Vagina (tissue), 2 donors: ENCODE data around the gene ADCY1.
"Not testable (repeated sequence)": the region's sequence is repeated elsewhere in the genome, so short reads cannot be mapped to it uniquely, and the experiment has no call there.

Source experiments
- CTCF ChIP-seq, 3 experiments: fragments of 450-650 bp in 2 of 3; fragments of 200-600 bp in 1 of 3; sonication (generic) in 1 of 3; IDR thresholded peaks; one replicate each; pipeline ENCODE4 v1.5.1; 2017 to 2019; ENCODE audit warnings: antibody characterized with exemption in 3 of 3, mild to moderate bottlenecking in 2 of 3, moderate library complexity in 2 of 3
- POLR2A ChIP-seq, 2 donors: fragments of 450-650 bp; IDR thresholded peaks; one replicate each; pipeline ENCODE4 v1.6.1; 2017; ENCODE audit warnings: antibody characterized with exemption in 2 of 2, mild to moderate bottlenecking in 2 of 2, moderate library complexity in 2 of 2

- TF ChIP-seq CTCF, POLR2A (IDR thresholded peaks at IDR 0.05): not testable (repeated sequence)
Measured at GRCh38 chr7:45761545-45762205, 187.5 kb downstream of the ADCY1 start.
